HG02852 (cell line): Measurements from ENCODE around the gene KCNJ5.
A peak's percentile ranks its signal among the peaks of the same experiment; 100 is the strongest.

Experiments used
- ATAC-seq: cut with Tn5 transposase; IDR thresholded peaks from one replicate; pipeline ENCODE4 v1.9.1; 2021; ENCODE audit warnings: mild to moderate bottlenecking, moderate library complexity; ENCODE audit not compliant: unreplicated experiment

KCNJ5 gene

GRCh38 chr11:128893578-128894285, 2.6 kb downstream of the KCNJ5 start:
- peak; percentile 66 for ATAC-seq

GRCh38 chr11:128894286-128894681, 3.1 kb downstream of the KCNJ5 start:
- no peak for ATAC-seq

- ATAC-seq: no peak
Measured at GRCh38 chr11:128894685-128895084, 3.5 kb downstream of the KCNJ5 start.

GRCh38 chr11:128895526-128895925, 4.4 kb downstream of the KCNJ5 start:
- ATAC-seq: no peak

GRCh38 chr11:128896356-128896755, 5.2 kb downstream of the KCNJ5 start:
- ATAC-seq: no peak

GRCh38 chr11:128897826-128898225, 6.7 kb downstream of the KCNJ5 start:
- ATAC-seq: no peak

GRCh38 chr11:128898580-128899344, 7.6 kb downstream of the KCNJ5 start:
- no peak for ATAC-seq

- no peak for ATAC-seq
Measured at GRCh38 chr11:128900468-128900867, 9.3 kb downstream of the KCNJ5 start.

- no peak for ATAC-seq
Measured at GRCh38 chr11:128901653-128902514, 10.7 kb downstream of the KCNJ5 start.

- no peak for ATAC-seq
Measured at GRCh38 chr11:128902515-128903066, 11.4 kb downstream of the KCNJ5 start.

GRCh38 chr11:128903248-128904061, 12.3 kb downstream of the KCNJ5 start:
- no peak for ATAC-seq

- ATAC-seq: no peak
Measured at GRCh38 chr11:128904303-128904655, 13.1 kb downstream of the KCNJ5 start.

GRCh38 chr11:128904656-128905344, 13.6 kb downstream of the KCNJ5 start:
- ATAC-seq: no peak

GRCh38 chr11:128905345-128906184, 14.4 kb downstream of the KCNJ5 start:
- no peak for ATAC-seq

- no peak for ATAC-seq
Measured at GRCh38 chr11:128906185-128907050, 15.3 kb downstream of the KCNJ5 start.

- ATAC-seq: no peak
Measured at GRCh38 chr11:128907585-128907984, 16.4 kb downstream of the KCNJ5 start.

- ATAC-seq: no peak
Measured at GRCh38 chr11:128908391-128909246, 17.5 kb downstream of the KCNJ5 start.
